ENCODE measurements around the gene GCN1. TPM values are rescaled to one million over a fixed set of nuclear protein-coding genes. Genes with fewer than 3 reads are reported as not detected.

Gene GCN1
- total RNA-seq, 1 experiment from 2014 or later, result 254 TPM

DNA sequence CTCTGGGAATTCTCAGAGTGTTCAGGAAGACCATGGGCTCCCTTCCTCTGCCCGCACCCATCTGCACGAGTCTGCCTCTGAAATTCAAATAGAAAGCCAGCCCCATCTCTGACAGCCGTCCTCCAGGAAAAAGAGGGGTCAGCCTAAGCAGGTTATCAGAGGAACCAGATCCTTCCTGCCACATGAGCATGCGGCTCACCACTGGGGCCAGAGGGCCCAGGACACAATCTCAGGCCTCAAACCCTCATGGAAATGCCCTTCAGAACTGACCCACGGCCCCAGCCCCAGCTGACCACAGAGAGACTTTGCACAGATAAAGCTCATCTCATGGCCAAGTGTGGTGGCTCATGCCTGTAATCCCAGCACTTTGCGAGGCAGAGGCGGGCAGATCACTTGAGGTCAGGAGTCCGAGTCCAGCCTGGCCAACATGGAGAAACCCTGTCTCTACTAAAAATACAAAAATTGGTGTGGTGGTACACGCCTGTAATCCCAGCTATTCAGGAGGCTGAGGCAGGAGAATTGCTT, 47.8 kb upstream of the GCN1 start:
- Histone ChIP-seq H3K4me1 (ENCODE audit: insufficient read depth, low read length) (peaks cover 51% of the 10 kb centered on the region), H3K4me2 (ENCODE audit: low read length) (no peak overlapping the region), H3K9me2 (replicated peaks; ENCODE audit: low read length) (no peaks in the 10 kb centered on the region), H3K4me3 (ENCODE audit: low read length) (no peak overlapping the region), H3K9ac (ENCODE audit: low read length) (no peak overlapping the region), H3K79me2 (ENCODE audit: low read length) (peaks cover 100% of the 10 kb centered on the region), H3K27ac (ENCODE audit: low read length) (no peak overlapping the region), H3F3A (ENCODE audit: low read length, unreplicated experiment) (no peaks in the 10 kb centered on the region), H2AFZ (ENCODE audit: low read length) (no peak overlapping the region), H3K9me3 (ENCODE audit: low read length) (no peaks in the 10 kb centered on the region), H4K20me1 (ENCODE audit: low read length) (peaks cover 56% of the 10 kb centered on the region), H3K27me3 (ENCODE audit: low read length) (no peaks in the 10 kb centered on the region), H3K36me3 (ENCODE audit: low read depth, low read length) (peaks cover 34% of the 10 kb centered on the region)
- TF ChIP-seq EZH2phosphoT487 (IDR thresholded peaks at IDR 0.05; ENCODE audit: borderline replicate concordance, low read length) (no peak), EZH2 (IDR thresholded peaks at IDR 0.05; ENCODE audit: low read length, unreplicated experiment) (no peak)
- TF ChIP-seq, protein P1, sequence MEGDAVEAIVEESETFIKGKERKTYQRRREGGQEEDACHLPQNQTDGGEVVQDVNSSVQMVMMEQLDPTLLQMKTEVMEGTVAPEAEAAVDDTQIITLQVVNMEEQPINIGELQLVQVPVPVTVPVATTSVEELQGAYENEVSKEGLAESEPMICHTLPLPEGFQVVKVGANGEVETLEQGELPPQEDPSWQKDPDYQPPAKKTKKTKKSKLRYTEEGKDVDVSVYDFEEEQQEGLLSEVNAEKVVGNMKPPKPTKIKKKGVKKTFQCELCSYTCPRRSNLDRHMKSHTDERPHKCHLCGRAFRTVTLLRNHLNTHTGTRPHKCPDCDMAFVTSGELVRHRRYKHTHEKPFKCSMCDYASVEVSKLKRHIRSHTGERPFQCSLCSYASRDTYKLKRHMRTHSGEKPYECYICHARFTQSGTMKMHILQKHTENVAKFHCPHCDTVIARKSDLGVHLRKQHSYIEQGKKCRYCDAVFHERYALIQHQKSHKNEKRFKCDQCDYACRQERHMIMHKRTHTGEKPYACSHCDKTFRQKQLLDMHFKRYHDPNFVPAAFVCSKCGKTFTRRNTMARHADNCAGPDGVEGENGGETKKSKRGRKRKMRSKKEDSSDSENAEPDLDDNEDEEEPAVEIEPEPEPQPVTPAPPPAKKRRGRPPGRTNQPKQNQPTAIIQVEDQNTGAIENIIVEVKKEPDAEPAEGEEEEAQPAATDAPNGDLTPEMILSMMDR (conservative IDR thresholded peaks at IDR 0.05; ENCODE audit: low read depth, low read length), result no peak
- no TSS peak for BruUV-seq (replicated peaks)
- ChIA-PET POLR2A (ENCODE audit: unreplicated experiment) (interaction anchor here (0.5 to 0.6 kb wide), 2 partner anchors 21 to 41 kb away, joined by 3 read pairs; no protein-coding TSS in a partner anchor), CTCF (interaction anchor here (0.9 kb wide), 1 partner anchor 14 kb away, joined by 3 read pairs; no protein-coding TSS in a partner anchor)
- no peak for ATAC-seq
- intact Hi-C loops (cut with micrococcal nuclease), result no loop called here
- no peak for DNase-seq

DNA sequence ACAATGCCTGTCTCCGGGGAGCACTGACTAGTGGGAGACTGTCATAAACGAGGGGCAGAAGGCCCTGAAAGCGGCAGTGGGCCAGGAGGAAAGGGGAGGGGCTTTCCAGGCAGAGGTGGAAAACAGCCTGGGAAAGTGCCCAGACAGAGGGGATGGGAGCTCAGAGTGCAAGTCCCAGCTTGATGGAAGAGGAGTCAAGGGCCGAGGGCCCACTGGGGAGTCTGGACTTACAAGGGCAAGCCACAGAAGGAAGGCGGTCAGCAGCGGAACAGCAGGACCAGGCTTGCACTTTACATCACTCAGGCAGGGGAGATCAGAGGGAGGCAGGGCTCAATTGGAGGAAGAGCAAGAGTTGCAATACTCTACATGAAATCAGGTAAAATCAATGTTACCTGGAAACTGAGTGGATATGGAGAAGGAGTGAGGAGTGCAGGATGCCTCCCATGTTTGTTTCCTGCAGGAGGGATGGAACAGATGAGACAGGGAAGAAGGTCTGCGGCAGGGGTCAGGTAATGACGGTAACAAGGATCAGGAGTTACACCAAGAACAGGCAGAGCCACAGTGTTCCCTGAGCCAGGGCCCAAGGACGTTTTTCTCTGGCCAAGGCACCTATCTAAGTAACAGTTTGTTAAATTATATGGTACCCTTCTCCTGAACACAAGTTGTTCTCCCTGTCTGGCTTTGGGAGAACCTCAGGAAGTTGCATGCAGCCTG, 47.2 kb upstream of the GCN1 start:
- Histone ChIP-seq H3K4me2 (ENCODE audit: low read length) (no peak overlapping the region), H3K9ac (ENCODE audit: low read length) (no peak overlapping the region), H3K9me2 (replicated peaks; ENCODE audit: low read length) (no peaks in the 10 kb centered on the region), H3K9me3 (ENCODE audit: low read length) (no peaks in the 10 kb centered on the region), H3K27me3 (ENCODE audit: low read length) (no peaks in the 10 kb centered on the region), H3K36me3 (ENCODE audit: low read depth, low read length) (peaks cover 30% of the 10 kb centered on the region), H3K4me1 (ENCODE audit: insufficient read depth, low read length) (peaks cover 52% of the 10 kb centered on the region), H3K79me2 (ENCODE audit: low read length) (peaks cover 100% of the 10 kb centered on the region), H3F3A (ENCODE audit: low read length, unreplicated experiment) (no peaks in the 10 kb centered on the region), H4K20me1 (ENCODE audit: low read length) (peaks cover 51% of the 10 kb centered on the region), H2AFZ (ENCODE audit: low read length) (no peak overlapping the region), H3K4me3 (ENCODE audit: low read length) (no peak overlapping the region), H3K27ac (ENCODE audit: low read length) (no peak overlapping the region)
- TF ChIP-seq EZH2phosphoT487 (IDR thresholded peaks at IDR 0.05; ENCODE audit: borderline replicate concordance, low read length), result no peak
- TF ChIP-seq EZH2 (IDR thresholded peaks at IDR 0.05; ENCODE audit: low read length, unreplicated experiment), result no peak
- TF ChIP-seq, protein P1 (conservative IDR thresholded peaks at IDR 0.05; ENCODE audit: low read depth, low read length), result no peak
- ATAC-seq, result no peak
- CTCF ChIA-PET, result interaction anchor here (0.9 kb wide), 1 partner anchor 13 kb away, joined by 3 read pairs; no protein-coding TSS in a partner anchor
- intact Hi-C loops (cut with micrococcal nuclease), result no loop called here
- DNase-seq, result no peak
- BruUV-seq (replicated peaks), result no TSS peak
- POLR2A ChIA-PET (ENCODE audit: unreplicated experiment), result interaction anchor here (1.4 kb wide), 1 partner anchor 50 kb away, joined by 6 read pairs; the partner anchor contains the start of gene RNU4-2

DNA sequence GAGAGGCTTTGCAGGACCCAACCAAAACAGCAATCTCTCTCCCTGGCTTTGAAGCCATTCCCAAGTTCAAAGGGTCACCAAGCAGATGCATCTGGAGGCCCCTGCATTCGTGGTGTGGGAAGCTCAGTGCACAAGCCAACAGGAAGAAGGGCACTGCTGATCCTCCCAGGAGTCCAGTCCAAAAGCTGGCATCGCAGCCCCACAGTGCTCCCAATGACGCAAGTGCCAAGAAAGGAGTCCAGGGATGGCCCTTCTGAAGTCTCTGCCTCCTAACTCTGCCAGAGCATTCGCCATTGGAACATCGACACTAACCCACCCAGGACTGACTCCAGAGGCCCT, 45.9 kb upstream of the GCN1 start:
- no peak overlapping the region for H2AFZ ChIP-seq (ENCODE audit: low read length)
- H3K9ac ChIP-seq (ENCODE audit: low read length), result no peak overlapping the region
- no peaks in the 10 kb centered on the region for H3K9me2 ChIP-seq (replicated peaks; ENCODE audit: low read length)
- H3K4me1 ChIP-seq (ENCODE audit: insufficient read depth, low read length), result peaks cover 61% of the 10 kb centered on the region
- H3K9me3 ChIP-seq (ENCODE audit: low read length), result no peaks in the 10 kb centered on the region
- no peak overlapping the region for H3K4me2 ChIP-seq (ENCODE audit: low read length)
- no peak overlapping the region for H3K4me3 ChIP-seq (ENCODE audit: low read length)
- no peak overlapping the region for H3K27ac ChIP-seq (ENCODE audit: low read length)
- CTCF ChIA-PET, result interaction anchor here (1.1 kb wide), 1 partner anchor 12 kb away, joined by 5 read pairs; no protein-coding TSS in a partner anchor
- no TSS peak for BruUV-seq (replicated peaks)
- peaks cover 30% of the 10 kb centered on the region for H3K36me3 ChIP-seq (ENCODE audit: low read depth, low read length)
- H4K20me1 ChIP-seq (ENCODE audit: low read length), result peaks cover 47% of the 10 kb centered on the region
- intact Hi-C loops (cut with micrococcal nuclease), result no loop called here
- no peak for ATAC-seq
- DNase-seq, result no peak
- peaks cover 8% of the 10 kb centered on the region for H3F3A ChIP-seq (ENCODE audit: low read length, unreplicated experiment)
- POLR2A ChIA-PET (ENCODE audit: unreplicated experiment), result interaction anchor here (1.2 to 2.0 kb wide), 4 partner anchors 10 to 51 kb away, joined by 4 to 7 read pairs (median 6); partner anchors contain the start of genes RNU4-2 and RPLP0
- TF ChIP-seq EZH2phosphoT487 (IDR thresholded peaks at IDR 0.05; ENCODE audit: borderline replicate concordance, low read length), result no peak
- no peak for TF ChIP-seq EZH2 (IDR thresholded peaks at IDR 0.05; ENCODE audit: low read length, unreplicated experiment)
- TF ChIP-seq, protein P1 (conservative IDR thresholded peaks at IDR 0.05; ENCODE audit: low read depth, low read length), result no peak
- no peaks in the 10 kb centered on the region for H3K27me3 ChIP-seq (ENCODE audit: low read length)
- H3K79me2 ChIP-seq (ENCODE audit: low read length), result peaks cover 99% of the 10 kb centered on the region

All from PC-3 (cell line).